Stomach (tissue), 9 donors: Measurements from ENCODE around the gene DES. TPM values are rescaled to one million over a fixed set of nuclear protein-coding genes. Genes with fewer than 3 reads are reported as not detected.

Experiments used
- DNase-seq, 2 donors: peaks; one replicate each; pipeline versions ENCODE4 v3.0.0 to v3.0.0-alpha.2; 2013 to 2019
- H3K27ac ChIP-seq, 5 donors: fragments of 200-600 bp in 4 of 5; sonication (generic) in 4 of 5; one replicate each; pipeline ENCODE4 v1.5.1; 2013 to 2019; ENCODE audit warnings: mild to moderate bottlenecking in 1 of 5, moderate library complexity in 1 of 5
- H3K27me3 ChIP-seq, 3 donors: fragments of 200-600 bp; sonication (generic); one replicate each; pipeline ENCODE4 v1.5.1; 2017 to 2019; ENCODE audit warnings: mixed run types in 1 of 3
- H3K36me3 ChIP-seq, 4 donors: fragments of 200-600 bp; sonication (generic); 1 replicate in 3 of 4; 2 replicates in 1 of 4; pipeline ENCODE4 v1.5.1; 2016 to 2019
- H3K4me1 ChIP-seq, 4 donors: fragments of 200-600 bp; sonication (generic); one replicate each; pipeline ENCODE4 v1.5.1; 2016 to 2019
- H3K4me3 ChIP-seq, 4 donors: fragments of 200-600 bp; sonication (generic) in 3 of 4; one replicate each; pipeline ENCODE4 v1.5.1; 2016 to 2019; ENCODE audit warnings: mild to moderate bottlenecking in 1 of 4
- H3K9me3 ChIP-seq, 4 donors: fragments of 200-600 bp; sonication (generic); one replicate each; pipeline ENCODE4 v1.5.1; 2016 to 2019
- CTCF ChIP-seq, 7 experiments: fragments of 450-650 bp in 4 of 7; fragments of 200-600 bp in 3 of 7; sonication (generic) in 3 of 7; IDR thresholded peaks; one replicate each; pipeline ENCODE4 v1.5.1; 2016 to 2019; ENCODE audit warnings: antibody characterized with exemption in 7 of 7, control low read depth in 2 of 7, mild to moderate bottlenecking in 1 of 7
- EP300 ChIP-seq: sonication (generic); formaldehyde crosslinking; IDR thresholded peaks from one replicate; pipeline ENCODE4 v1.6.1; 2017; ENCODE audit warnings: antibody characterized with exemption
- POLR2A ChIP-seq, 4 donors: fragments of 450-650 bp; IDR thresholded peaks; one replicate each; pipeline ENCODE4 v1.6.1; 2016; ENCODE audit warnings: antibody characterized with exemption in 4 of 4, control low read depth in 2 of 4, mild to moderate bottlenecking in 1 of 4, moderate library complexity in 1 of 4
- POLR2AphosphoS5 ChIP-seq, 3 donors: sonication (generic); formaldehyde crosslinking; IDR thresholded peaks; one replicate each; pipeline ENCODE4 v1.6.1; 2016; ENCODE audit warnings: antibody characterized with exemption in 3 of 3
- WGBS, 5 donors: extraction: QIAGEN DNeasy Blood & Tissue Kit in 3 of 5; methylation state at CpG; one replicate each; pipeline versions ENCODE4 v1.1.5 to v1.1.7; 2013 to 2018; 5-methylcytosine and 5-hydroxymethylcytosine counted together
- intact Hi-C: fragments of 100-400 bp; cut with DNase I; formaldehyde crosslinking; loops from one replicate; pipeline ENCODE4 v1.15.1; 2023; ENCODE audit warnings: low total_unique reads
- polyA plus RNA-seq, 3 donors: library from polyadenylated mRNA; stranded (reverse); fragments of 200-250 nt; gene quantifications; one replicate each; pipeline ENCODE4 v1.2.3, GENCODE V29; 2013
- total RNA-seq, 5 donors: library from RNA; depleted of rRNA; stranded (reverse); fragments of >200 nt; gene quantifications; one replicate each; pipeline versions ENCODE4 v1.1.0 to v1.2.3, GENCODE V29; 2014 to 2016
- donor health status: healthy with polysubstance abuse.
- donor health status: Bipolar disorder and iron deficiency.
- donor health status: healthy.

The DES gene
- total and polyA plus RNA-seq, 8 donors, result 122 to 5,539 (median 1,138) TPM

- Histone ChIP-seq H3K36me3 (no peaks in the 10 kb centered on the region), H3K27ac (peak overlapping the region in 4 of 5 donors; percentile 66 to 95 (median 86)), H3K4me1 (peaks cover 19 to 51% (median 30%) of the 10 kb centered on the region in 4 donors), H3K9me3 (no peaks in the 10 kb centered on the region), H3K27me3 (peaks cover 0 to 87% (median 45%) of the 10 kb centered on the region in 3 donors), H3K4me3 (peak overlapping the region; percentile 64 to 80 (median 71))
- TF ChIP-seq POLR2A (IDR thresholded peaks at IDR 0.05) (no peak), CTCF (IDR thresholded peaks at IDR 0.05) (no peak), EP300 (no peak), POLR2AphosphoS5 (IDR thresholded peaks at IDR 0.05) (no peak)
- 65 to 80% (median 75%) methylated on average over 12 of the region's 12 CpGs for WGBS, 5 donors
- no peak for DNase-seq
- intact Hi-C loops, result no loop called here
Measured at GRCh38 chr2:219443016-219443696, 25.0 kb downstream of the DES start.

GRCh38 chr2:219443697-219444023, 25.5 kb downstream of the DES start:
- intact Hi-C loops, result no loop called here
- Histone ChIP-seq H3K27ac (peak overlapping the region in 4 of 5 donors; percentile 66 to 95 (median 86)), H3K27me3 (peaks cover 0 to 92% (median 50%) of the 10 kb centered on the region in 3 donors), H3K4me3 (peak overlapping the region in 3 of 4 donors; percentile 25 to 80 (median 27)), H3K9me3 (no peaks in the 10 kb centered on the region), H3K4me1 (peaks cover 24 to 57% (median 35%) of the 10 kb centered on the region in 4 donors), H3K36me3 (no peaks in the 10 kb centered on the region)
- WGBS, 5 donors, result 49 to 66% (median 57%) methylated on average over 3 of the region's 3 CpGs
- TF ChIP-seq EP300, result no peak
- TF ChIP-seq CTCF (IDR thresholded peaks at IDR 0.05), result no peak
- no peak for TF ChIP-seq POLR2A (IDR thresholded peaks at IDR 0.05)
- TF ChIP-seq POLR2AphosphoS5 (IDR thresholded peaks at IDR 0.05), result no peak
- no peak for DNase-seq

- H3K4me1 ChIP-seq, result peaks cover 31 to 62% (median 39%) of the 10 kb centered on the region in 4 donors
- H3K9me3 ChIP-seq, result no peaks in the 10 kb centered on the region
- DNase-seq, result peak in 1 of 2 donors; percentile 65
- peak overlapping the region in 3 of 4 donors; percentile 25 to 80 (median 27) for H3K4me3 ChIP-seq
- H3K27ac ChIP-seq, result peak overlapping the region in 4 of 5 donors; percentile 50 to 95 (median 86)
- intact Hi-C loops, result no loop called here
- WGBS, 5 donors, result 67 to 84% (median 83%) methylated on average over 11 to 23 of the region's 23 CpGs
- peaks cover 0 to 98% (median 59%) of the 10 kb centered on the region in 3 donors for H3K27me3 ChIP-seq
- no peak for TF ChIP-seq EP300
- TF ChIP-seq POLR2A (IDR thresholded peaks at IDR 0.05), result no peak
- no peak for TF ChIP-seq CTCF (IDR thresholded peaks at IDR 0.05)
- peak in 1 of 3 donors; percentile 10 for TF ChIP-seq POLR2AphosphoS5 (IDR thresholded peaks at IDR 0.05)
- no peaks in the 10 kb centered on the region for H3K36me3 ChIP-seq
Measured at GRCh38 chr2:219444566-219445091, 26.5 kb downstream of the DES start.

- intact Hi-C loops, result no loop called here
- no peaks in the 10 kb centered on the region for H3K9me3 ChIP-seq
- peaks cover 0 to 98% (median 65%) of the 10 kb centered on the region in 3 donors for H3K27me3 ChIP-seq
- peaks cover 31 to 62% (median 39%) of the 10 kb centered on the region in 4 donors for H3K4me1 ChIP-seq
- H3K27ac ChIP-seq, result peak overlapping the region in 4 of 5 donors; percentile 50 to 95 (median 86)
- TF ChIP-seq EP300, result no peak
- no peak for TF ChIP-seq CTCF (IDR thresholded peaks at IDR 0.05)
- TF ChIP-seq POLR2AphosphoS5 (IDR thresholded peaks at IDR 0.05), result no peak
- no peak for TF ChIP-seq POLR2A (IDR thresholded peaks at IDR 0.05)
- 51 to 76% (median 64%) methylated on average over 5 of the region's 5 CpGs for WGBS, 5 donors
- no peak for DNase-seq
- H3K4me3 ChIP-seq, result peak overlapping the region in 3 of 4 donors; percentile 25 to 80 (median 27)
- H3K36me3 ChIP-seq, result no peaks in the 10 kb centered on the region
Measured at GRCh38 chr2:219445220-219445640, 27.1 kb downstream of the DES start.
